ENCODE measurements around the gene SRRM4.

DNA sequence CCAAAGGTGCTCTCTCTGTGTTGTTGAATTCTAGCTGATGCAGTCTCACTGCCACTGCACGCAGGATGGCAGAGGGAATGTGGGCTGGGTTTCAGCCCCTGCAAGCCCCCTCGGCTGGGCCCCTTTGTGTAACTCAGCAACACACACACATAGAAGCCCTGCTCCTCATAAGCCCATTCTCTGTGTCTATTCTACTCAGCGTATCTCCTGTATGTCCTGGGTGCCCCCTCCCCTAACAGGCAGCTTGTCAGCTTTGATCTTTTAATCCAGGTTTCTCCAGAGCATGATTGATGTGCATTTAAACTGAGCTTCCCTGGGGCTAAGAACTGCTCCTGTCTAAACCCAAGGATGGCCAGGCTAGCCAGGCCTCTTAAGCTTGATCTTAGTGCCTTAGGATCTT, 43.0 kb downstream of the SRRM4 start:
- TF ChIP-seq, protein P1, sequence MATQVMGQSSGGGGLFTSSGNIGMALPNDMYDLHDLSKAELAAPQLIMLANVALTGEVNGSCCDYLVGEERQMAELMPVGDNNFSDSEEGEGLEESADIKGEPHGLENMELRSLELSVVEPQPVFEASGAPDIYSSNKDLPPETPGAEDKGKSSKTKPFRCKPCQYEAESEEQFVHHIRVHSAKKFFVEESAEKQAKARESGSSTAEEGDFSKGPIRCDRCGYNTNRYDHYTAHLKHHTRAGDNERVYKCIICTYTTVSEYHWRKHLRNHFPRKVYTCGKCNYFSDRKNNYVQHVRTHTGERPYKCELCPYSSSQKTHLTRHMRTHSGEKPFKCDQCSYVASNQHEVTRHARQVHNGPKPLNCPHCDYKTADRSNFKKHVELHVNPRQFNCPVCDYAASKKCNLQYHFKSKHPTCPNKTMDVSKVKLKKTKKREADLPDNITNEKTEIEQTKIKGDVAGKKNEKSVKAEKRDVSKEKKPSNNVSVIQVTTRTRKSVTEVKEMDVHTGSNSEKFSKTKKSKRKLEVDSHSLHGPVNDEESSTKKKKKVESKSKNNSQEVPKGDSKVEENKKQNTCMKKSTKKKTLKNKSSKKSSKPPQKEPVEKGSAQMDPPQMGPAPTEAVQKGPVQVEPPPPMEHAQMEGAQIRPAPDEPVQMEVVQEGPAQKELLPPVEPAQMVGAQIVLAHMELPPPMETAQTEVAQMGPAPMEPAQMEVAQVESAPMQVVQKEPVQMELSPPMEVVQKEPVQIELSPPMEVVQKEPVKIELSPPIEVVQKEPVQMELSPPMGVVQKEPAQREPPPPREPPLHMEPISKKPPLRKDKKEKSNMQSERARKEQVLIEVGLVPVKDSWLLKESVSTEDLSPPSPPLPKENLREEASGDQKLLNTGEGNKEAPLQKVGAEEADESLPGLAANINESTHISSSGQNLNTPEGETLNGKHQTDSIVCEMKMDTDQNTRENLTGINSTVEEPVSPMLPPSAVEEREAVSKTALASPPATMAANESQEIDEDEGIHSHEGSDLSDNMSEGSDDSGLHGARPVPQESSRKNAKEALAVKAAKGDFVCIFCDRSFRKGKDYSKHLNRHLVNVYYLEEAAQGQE (IDR thresholded peaks at IDR 0.05; ENCODE audit: low read depth): no peak
- no peak for TF ChIP-seq ZBTB7A (IDR thresholded peaks at IDR 0.05; ENCODE audit: low read depth)
- no peak for TF ChIP-seq EP300 (IDR thresholded peaks at IDR 0.05; ENCODE audit: borderline replicate concordance)
